WTC11 (cell line): ENCODE data around the gene TMEM135.

ENCODE experiments used
- ATF3 ChIP-seq: sonication (generic); formaldehyde crosslinking; conservative IDR thresholded peaks from 2 replicates; pipeline ENCODE4 v1.8.1; 2022; ENCODE audit warnings: mild to moderate bottlenecking, missing genetic modification reagents
- CTCF ChIP-seq: fragments of 200-600 bp; IDR thresholded peaks from 2 replicates; pipeline ENCODE4 v1.8.0; 2022; ENCODE audit warnings: antibody characterized with exemption
- E2F4 ChIP-seq: sonication (generic); formaldehyde crosslinking; IDR thresholded peaks from 2 replicates; pipeline ENCODE4 v1.8.1; 2022; ENCODE audit warnings: low read depth, mild to moderate bottlenecking, moderate library complexity, missing genetic modification reagents, borderline replicate concordance
- JUN ChIP-seq: sonication (generic); formaldehyde crosslinking; IDR thresholded peaks from 2 replicates; pipeline ENCODE4 v1.8.0; 2023; ENCODE audit warnings: mild to moderate bottlenecking, missing genetic modification reagents
- MLX ChIP-seq: sonication (generic); formaldehyde crosslinking; IDR thresholded peaks from 2 replicates; pipeline ENCODE4 v1.8.1; 2023; ENCODE audit warnings: mild to moderate bottlenecking, missing genetic modification reagents, moderate library complexity
- NFYB ChIP-seq: sonication (generic); formaldehyde crosslinking; conservative IDR thresholded peaks from 2 replicates; pipeline ENCODE4 v1.8.0; 2022; ENCODE audit warnings: low read depth, missing genetic modification reagents
- SP1 ChIP-seq: sonication (generic); formaldehyde crosslinking; conservative IDR thresholded peaks from 2 replicates; pipeline ENCODE4 v1.8.1; 2022; ENCODE audit warnings: missing genetic modification reagents

- TF ChIP-seq CTCF, result no peak
- no peak for TF ChIP-seq NFYB (CRISPR knock-in tag)
- no peak for TF ChIP-seq SP1
- no peak for TF ChIP-seq JUN
- TF ChIP-seq E2F4, result no peak
- TF ChIP-seq MLX (CRISPR knock-in tag), result no peak
- TF ChIP-seq ATF3, result no peak
Observed at GRCh38 chr11:87239531-87239930, 201.8 kb downstream of the TMEM135 start.
